Memory B cell (primary cell): ENCODE results near the gene LAMA2.

Source experiments
- ATAC-seq: fragments of 150-1000 bp; cut with Tn5 transposase; 2 replicates; pipeline ENCODE4 v1.10.0; 2021; ENCODE audit warnings: low read depth, mild to moderate bottlenecking, moderate library complexity
- DNase-seq, 2 donors: peaks; one replicate each; pipeline ENCODE4 v3.0.0; 2022; ENCODE audit warnings: low spot score in 2 of 2
- H3K27ac Mint-ChIP-seq: one replicate; pipeline ENCODE4 v1.8.0; 2022; ENCODE audit warnings: mild to moderate bottlenecking, moderate library complexity, mixed read lengths
- H3K27me3 Mint-ChIP-seq: one replicate; pipeline ENCODE4 v1.8.0; 2022; ENCODE audit warnings: mixed read lengths
- H3K36me3 Mint-ChIP-seq: one replicate; pipeline ENCODE4 v1.8.0; 2022; ENCODE audit warnings: mild to moderate bottlenecking, mixed read lengths
- H3K4me1 Mint-ChIP-seq: one replicate; pipeline ENCODE4 v1.8.0; 2022; ENCODE audit warnings: mixed read lengths
- H3K4me3 Mint-ChIP-seq: one replicate; pipeline ENCODE4 v1.8.0; 2022; ENCODE audit warnings: mild to moderate bottlenecking, moderate library complexity, mixed read lengths
- H3K9me3 Mint-ChIP-seq: one replicate; pipeline ENCODE4 v1.8.0; 2022; ENCODE audit warnings: mixed read lengths

Gene LAMA2

GRCh38 chr6:129096651-129097290, 213.8 kb downstream of the LAMA2 start:
- no peaks in the 10 kb centered on the region for H3K4me1 Mint-ChIP-seq
- no peaks in the 10 kb centered on the region for H3K27me3 Mint-ChIP-seq
- no peak overlapping the region for H3K27ac Mint-ChIP-seq
- H3K9me3 Mint-ChIP-seq = no peaks in the 10 kb centered on the region
- no peaks in the 10 kb centered on the region for H3K36me3 Mint-ChIP-seq
- no peak for ATAC-seq
- no peak overlapping the region for H3K4me3 Mint-ChIP-seq
- DNase-seq = no peak

- ATAC-seq (no peak), DNase-seq (no peak)
- H3K36me3 Mint-ChIP-seq = no peaks in the 10 kb centered on the region
- H3K9me3 Mint-ChIP-seq = no peaks in the 10 kb centered on the region
- H3K4me3 Mint-ChIP-seq = no peak overlapping the region
- no peaks in the 10 kb centered on the region for H3K27me3 Mint-ChIP-seq
- no peak overlapping the region for H3K27ac Mint-ChIP-seq
- H3K4me1 Mint-ChIP-seq = no peaks in the 10 kb centered on the region
Measured at GRCh38 chr6:129098061-129098553, 215.2 kb downstream of the LAMA2 start.

GRCh38 chr6:129099696-129100095, 216.8 kb downstream of the LAMA2 start:
- Mint-ChIP-seq H3K4me1 (peaks cover 3% of the 10 kb centered on the region), H3K9me3 (no peaks in the 10 kb centered on the region), H3K4me3 (no peak overlapping the region), H3K27me3 (no peaks in the 10 kb centered on the region), H3K36me3 (no peaks in the 10 kb centered on the region), H3K27ac (peak overlapping the region; percentile 5)
- no peak for DNase-seq
- ATAC-seq = no peak

GRCh38 chr6:129100164-129100563, 217.2 kb downstream of the LAMA2 start:
- no peak overlapping the region for H3K4me3 Mint-ChIP-seq

GRCh38 chr6:129102741-129103140, 219.8 kb downstream of the LAMA2 start:
- Mint-ChIP-seq H3K9me3 (no peaks in the 10 kb centered on the region), H3K4me1 (peaks cover 8% of the 10 kb centered on the region), H3K27ac (no peak overlapping the region), H3K4me3 (no peak overlapping the region), H3K36me3 (no peaks in the 10 kb centered on the region), H3K27me3 (no peaks in the 10 kb centered on the region)
- DNase-seq (no peak), ATAC-seq (no peak)

More at GRCh38 chr6:129100164-129100563, 217.2 kb downstream of the LAMA2 start:
- Mint-ChIP-seq H3K27ac (peak overlapping the region; percentile 45), H3K27me3 (no peaks in the 10 kb centered on the region), H3K4me1 (peaks cover 3% of the 10 kb centered on the region), H3K36me3 (no peaks in the 10 kb centered on the region), H3K9me3 (no peaks in the 10 kb centered on the region)
- DNase-seq = no peak
- ATAC-seq = peak; percentile 76

- Mint-ChIP-seq H3K9me3 (no peaks in the 10 kb centered on the region), H3K27me3 (no peaks in the 10 kb centered on the region), H3K36me3 (no peaks in the 10 kb centered on the region), H3K27ac (no peak overlapping the region), H3K4me1 (peaks cover 8% of the 10 kb centered on the region), H3K4me3 (no peak overlapping the region)
- ATAC-seq (no peak), DNase-seq (no peak)
Measured at GRCh38 chr6:129104131-129104530, 221.2 kb downstream of the LAMA2 start.

DNA sequence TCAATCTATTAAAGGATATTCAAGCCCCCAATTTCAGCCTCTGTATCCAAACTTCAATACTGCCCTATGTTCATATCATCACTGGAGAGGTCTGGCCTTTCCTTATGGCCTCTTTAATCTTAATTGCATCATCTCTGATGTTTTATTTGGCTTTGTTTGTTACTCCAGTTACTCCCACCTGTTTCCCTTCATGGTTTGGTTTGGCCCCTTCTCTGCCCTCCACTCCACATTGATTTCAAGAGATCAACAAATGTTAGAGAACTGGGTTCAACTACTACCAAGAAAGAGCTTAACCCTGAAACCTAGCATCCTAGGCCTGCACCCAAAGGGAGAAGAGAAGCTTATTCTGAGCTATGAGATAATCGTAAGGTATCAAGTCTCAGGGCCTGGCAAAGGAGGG, 221.6 kb downstream of the LAMA2 start:
- no peak for DNase-seq
- Mint-ChIP-seq H3K4me1 (peaks cover 8% of the 10 kb centered on the region), H3K27me3 (no peaks in the 10 kb centered on the region), H3K27ac (peak overlapping the region; percentile 16), H3K9me3 (no peaks in the 10 kb centered on the region), H3K36me3 (no peaks in the 10 kb centered on the region), H3K4me3 (no peak overlapping the region)
- no peak for ATAC-seq

- no peak overlapping the region for H3K4me3 Mint-ChIP-seq
- ATAC-seq (no peak), DNase-seq (no peak)
- H3K4me1 Mint-ChIP-seq = peaks cover 8% of the 10 kb centered on the region
- H3K27me3 Mint-ChIP-seq = no peaks in the 10 kb centered on the region
- peak overlapping the region; percentile 71 for H3K27ac Mint-ChIP-seq
- no peaks in the 10 kb centered on the region for H3K36me3 Mint-ChIP-seq
- H3K9me3 Mint-ChIP-seq = no peaks in the 10 kb centered on the region
Measured at GRCh38 chr6:129105035-129105434, 222.1 kb downstream of the LAMA2 start.

- ATAC-seq = peak; percentile 95
- DNase-seq = peak in 1 of 2 donors; percentile 3
- no peaks in the 10 kb centered on the region for H3K27me3 Mint-ChIP-seq
- H3K9me3 Mint-ChIP-seq = no peaks in the 10 kb centered on the region
- H3K27ac Mint-ChIP-seq = peak overlapping the region; percentile 71
- H3K36me3 Mint-ChIP-seq = no peaks in the 10 kb centered on the region
- peaks cover 8% of the 10 kb centered on the region for H3K4me1 Mint-ChIP-seq
- peak overlapping the region; percentile 45 for H3K4me3 Mint-ChIP-seq
Measured at GRCh38 chr6:129105793-129106192, 222.9 kb downstream of the LAMA2 start.

GRCh38 chr6:129108337-129108736, 225.4 kb downstream of the LAMA2 start:
- Mint-ChIP-seq H3K9me3 (no peaks in the 10 kb centered on the region), H3K4me1 (peaks cover 8% of the 10 kb centered on the region), H3K27me3 (no peaks in the 10 kb centered on the region), H3K36me3 (no peaks in the 10 kb centered on the region), H3K27ac (no peak overlapping the region), H3K4me3 (no peak overlapping the region)
- DNase-seq = no peak
- ATAC-seq = no peak

GRCh38 chr6:129110690-129111343, 227.9 kb downstream of the LAMA2 start:
- ATAC-seq = no peak
- DNase-seq = no peak
- Mint-ChIP-seq H3K9me3 (no peaks in the 10 kb centered on the region), H3K27me3 (no peaks in the 10 kb centered on the region), H3K4me1 (peaks cover 2% of the 10 kb centered on the region), H3K36me3 (no peaks in the 10 kb centered on the region), H3K27ac (no peak overlapping the region), H3K4me3 (no peak overlapping the region)

DNA sequence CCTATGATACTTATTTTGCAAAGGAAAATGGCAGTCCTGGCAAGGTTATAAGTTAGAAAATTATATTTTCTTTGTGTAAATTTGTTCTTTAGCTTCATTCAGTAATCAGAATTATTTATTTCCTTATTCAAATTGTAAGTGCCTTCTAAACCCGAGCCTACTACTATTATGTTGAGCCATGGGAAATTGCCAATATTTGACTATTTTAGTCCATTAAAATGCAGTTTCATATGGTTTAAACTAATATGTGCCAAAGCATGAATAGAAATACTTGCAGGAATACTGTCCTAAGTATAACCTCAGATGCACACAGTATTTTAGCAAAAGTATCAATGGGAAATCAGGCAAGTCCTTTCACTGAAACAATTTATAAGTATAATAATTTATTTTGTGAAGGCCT, 228.4 kb downstream of the LAMA2 start:
- Mint-ChIP-seq H3K4me1 (no peaks in the 10 kb centered on the region), H3K4me3 (no peak overlapping the region), H3K27ac (no peak overlapping the region), H3K9me3 (no peaks in the 10 kb centered on the region), H3K27me3 (no peaks in the 10 kb centered on the region), H3K36me3 (no peaks in the 10 kb centered on the region)
- ATAC-seq (no peak), DNase-seq (no peak)

GRCh38 chr6:129111853-129112252, 228.9 kb downstream of the LAMA2 start:
- Mint-ChIP-seq H3K27me3 (no peaks in the 10 kb centered on the region), H3K4me1 (no peaks in the 10 kb centered on the region), H3K9me3 (no peaks in the 10 kb centered on the region), H3K36me3 (no peaks in the 10 kb centered on the region), H3K4me3 (no peak overlapping the region), H3K27ac (no peak overlapping the region)
- ATAC-seq (no peak), DNase-seq (no peak)

DNA sequence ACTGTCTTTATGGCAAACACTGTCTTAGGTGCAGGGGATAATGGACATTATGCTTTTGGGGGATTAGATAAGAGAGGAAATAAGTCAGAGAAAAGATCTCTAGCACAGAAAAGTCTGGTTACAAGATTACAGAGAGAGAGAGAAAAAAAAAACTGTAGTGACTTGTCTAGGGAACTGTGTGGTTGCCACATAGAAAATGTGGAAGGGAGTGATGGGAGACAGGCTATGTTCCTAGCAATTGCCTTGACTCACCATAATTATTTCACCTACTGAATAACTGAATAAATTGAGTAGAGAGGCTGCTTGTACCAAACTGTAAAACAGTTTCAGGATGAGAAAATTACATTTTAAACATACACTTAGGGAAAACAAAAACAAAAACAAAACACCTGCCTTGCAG, 229.7 kb downstream of the LAMA2 start:
- DNase-seq (no peak), ATAC-seq (no peak)
- no peak overlapping the region for H3K27ac Mint-ChIP-seq
- no peaks in the 10 kb centered on the region for H3K9me3 Mint-ChIP-seq
- H3K4me3 Mint-ChIP-seq = no peak overlapping the region
- H3K27me3 Mint-ChIP-seq = no peaks in the 10 kb centered on the region
- H3K36me3 Mint-ChIP-seq = no peaks in the 10 kb centered on the region
- H3K4me1 Mint-ChIP-seq = no peaks in the 10 kb centered on the region

DNA sequence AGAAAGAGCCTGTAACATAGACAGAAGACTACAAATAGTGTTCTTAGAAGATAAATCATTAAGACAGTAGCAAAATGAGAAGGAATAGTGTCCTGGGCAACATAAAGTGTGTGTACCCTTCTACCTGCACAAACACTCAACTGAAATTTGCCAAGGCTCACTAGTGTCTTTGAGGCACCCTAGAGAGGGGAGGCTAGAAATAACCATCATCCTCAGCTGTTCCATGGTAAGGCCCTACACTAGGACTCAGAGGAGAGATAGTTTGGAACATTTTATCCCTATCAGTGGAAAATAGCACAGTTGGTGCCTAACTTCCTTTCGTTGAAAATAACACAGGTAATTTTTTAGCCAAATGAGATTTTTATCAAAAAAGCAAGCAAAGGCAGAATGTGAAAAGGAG, 230.7 kb downstream of the LAMA2 start:
- Mint-ChIP-seq H3K4me1 (no peaks in the 10 kb centered on the region), H3K4me3 (no peak overlapping the region), H3K36me3 (no peaks in the 10 kb centered on the region), H3K27ac (no peak overlapping the region), H3K9me3 (no peaks in the 10 kb centered on the region), H3K27me3 (no peaks in the 10 kb centered on the region)
- ATAC-seq = no peak
- DNase-seq = no peak
